Stimulated activated CD8-positive, alpha-beta memory T cell treated with anti-CD3 and anti-CD28 coated beads, Interleukin-4, amount 100 ng/mL, for 4 hours (primary cell): ENCODE data around the gene EXOG.

ENCODE experiments used
- DNase-seq, 2 donors: peaks; one replicate each; pipeline ENCODE4 v3.0.0-alpha.2; 2020; ENCODE audit warnings: low read depth in 2 of 2, low spot score in 1 of 2

The EXOG gene

DNA sequence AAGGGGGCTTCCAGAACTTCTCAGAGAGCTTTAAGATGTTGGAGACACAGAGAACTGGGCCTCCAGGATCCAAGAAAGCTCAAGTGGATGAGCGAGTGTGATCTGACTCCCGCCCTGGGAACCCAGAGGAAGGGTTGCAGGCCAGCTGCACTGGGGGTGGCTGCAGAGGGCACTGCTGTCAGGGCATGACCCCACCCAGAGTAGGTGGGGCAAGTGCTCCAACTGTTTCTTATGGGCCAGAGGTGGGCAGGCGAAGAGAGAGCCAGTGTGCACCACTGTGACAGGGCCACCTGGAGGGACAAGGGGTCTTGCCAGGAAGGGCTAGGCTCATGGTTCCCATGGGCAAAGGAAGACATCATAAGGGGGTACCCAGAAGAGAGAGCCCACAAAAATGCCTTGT, 48.8 kb downstream of the EXOG start:
- DNase-seq: no peak

DNA sequence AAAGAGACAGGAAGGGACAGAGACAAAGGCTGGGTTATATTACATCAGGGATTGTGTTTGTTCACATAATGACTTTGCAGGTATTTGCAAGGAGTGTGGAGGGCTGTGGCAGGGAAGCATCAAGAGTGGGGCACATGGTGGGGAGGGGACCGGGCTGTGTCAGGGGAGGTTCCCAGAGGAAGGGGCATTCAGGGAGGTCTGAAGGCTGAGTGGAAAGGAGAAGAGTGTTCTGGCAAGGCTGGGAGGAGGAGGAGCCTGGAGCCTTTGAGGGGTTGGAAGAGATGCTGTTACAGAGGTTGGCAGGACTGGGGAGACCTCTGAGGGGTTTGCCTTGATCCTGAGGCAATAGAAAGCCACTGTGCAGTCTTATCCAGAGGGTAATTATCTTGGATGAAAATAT, 49.4 kb downstream of the EXOG start:
- no peak for DNase-seq

DNA sequence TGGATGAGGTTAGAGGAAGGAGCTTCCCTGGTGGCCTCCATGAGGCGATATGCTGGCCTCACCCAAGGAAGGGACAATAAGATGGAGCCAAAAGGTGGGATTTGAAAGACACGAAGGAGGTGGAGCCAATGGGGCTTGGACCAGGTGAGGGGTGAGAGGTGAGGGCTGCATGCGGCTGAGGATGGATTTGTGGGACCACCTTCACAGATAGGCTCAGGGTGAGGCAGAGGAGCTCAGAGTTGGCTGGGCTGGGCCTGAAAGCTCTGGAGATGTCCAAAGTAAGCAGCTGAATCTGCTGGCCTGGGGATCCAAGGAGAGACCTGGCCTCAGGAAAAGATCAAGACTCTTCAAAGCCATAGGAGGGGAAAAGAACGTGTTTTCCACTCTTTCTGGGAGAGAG, 49.8 kb downstream of the EXOG start:
- DNase-seq: no peak

- DNase-seq: no peak
Observed at GRCh38 chr3:38548154-38548931, 52.2 kb downstream of the EXOG start.

- no peak for DNase-seq
Observed at GRCh38 chr3:38549082-38549481, 52.9 kb downstream of the EXOG start.

- no peak for DNase-seq
Observed at GRCh38 chr3:38549486-38549885, 53.3 kb downstream of the EXOG start.

DNA sequence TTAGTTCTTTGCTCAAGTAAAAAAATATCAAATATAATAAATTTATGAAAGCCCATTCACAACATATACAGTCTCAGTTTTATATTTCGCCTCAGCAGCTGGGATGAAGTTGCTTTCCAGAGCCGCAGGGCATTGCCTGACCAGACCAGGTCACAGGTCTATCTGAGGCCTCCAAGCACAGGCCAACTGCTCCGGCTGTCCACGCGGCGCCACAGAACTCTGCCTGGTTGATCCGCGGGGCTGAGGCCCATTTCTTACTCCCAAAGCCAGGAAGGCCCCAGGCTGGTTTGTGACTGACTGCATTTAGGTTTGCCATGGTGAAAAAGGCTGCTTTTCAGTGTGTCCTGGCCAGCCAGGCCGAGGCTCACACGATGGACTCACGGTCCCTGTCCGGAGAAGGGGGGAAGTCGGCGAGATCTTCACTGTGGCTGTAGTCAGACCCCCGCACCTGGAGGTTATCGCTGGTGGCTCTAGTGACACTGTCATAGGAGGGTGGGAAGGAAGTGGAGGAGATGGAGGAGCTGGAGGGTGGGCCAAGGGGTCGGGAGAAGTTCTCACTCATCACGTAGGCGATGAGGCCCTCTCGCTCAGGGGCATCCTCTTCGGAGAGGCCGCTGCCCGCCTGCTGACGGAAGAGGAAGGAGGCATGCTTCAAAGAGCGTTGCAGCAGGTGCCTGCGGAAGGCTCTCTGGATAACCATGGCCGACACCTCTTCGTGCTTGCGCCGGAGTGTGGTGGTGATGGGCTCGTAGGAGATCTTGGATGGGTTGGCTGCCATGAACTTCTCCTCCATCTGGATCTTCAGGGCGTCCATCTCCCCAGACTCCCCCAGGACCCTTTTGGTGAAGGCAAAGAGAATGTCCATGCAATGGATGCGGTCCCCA, 54.1 kb downstream of the EXOG start:
- DNase-seq: no peak

GRCh38 chr3:38551026-38551832, 55.1 kb downstream of the EXOG start:
- no peak for DNase-seq

- DNase-seq: no peak
Observed at GRCh38 chr3:38552364-38552763, 56.2 kb downstream of the EXOG start.

- DNase-seq: no peak
Observed at GRCh38 chr3:38553071-38553470, 56.9 kb downstream of the EXOG start.

DNA sequence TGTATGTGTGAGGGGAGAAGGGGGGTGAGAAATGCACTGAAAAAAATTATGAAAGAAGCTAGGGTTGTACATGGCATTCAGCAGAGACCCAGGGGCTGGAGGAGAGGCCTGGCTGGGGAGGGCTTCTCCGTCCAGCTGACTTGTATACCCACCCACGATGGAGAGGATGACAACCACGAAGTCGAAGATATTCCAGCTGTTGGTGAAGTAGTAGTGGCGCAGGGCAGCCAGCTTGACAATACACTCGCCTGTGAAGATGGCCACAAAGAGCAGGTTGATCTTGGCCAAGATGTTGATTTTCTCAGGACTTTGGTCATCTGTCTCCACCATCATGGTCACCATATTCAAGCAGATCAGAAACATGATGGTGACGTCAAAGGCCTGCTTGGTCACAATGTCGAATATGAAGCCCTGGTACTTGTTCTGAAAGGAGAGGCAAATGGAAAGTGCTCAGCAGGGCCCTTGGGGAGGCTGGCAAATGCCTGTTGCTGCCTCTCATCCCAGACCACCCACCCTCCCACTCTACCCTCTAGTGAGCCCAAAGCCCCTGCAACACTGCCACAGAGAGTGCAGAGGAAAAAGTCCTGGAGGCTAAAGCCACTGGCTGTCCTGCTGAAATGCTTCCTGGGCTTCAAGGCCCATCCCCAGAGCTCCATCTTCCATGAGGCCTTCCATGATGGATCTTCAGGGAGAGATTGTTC, 58.1 kb downstream of the EXOG start:
- no peak for DNase-seq

GRCh38 chr3:38555149-38555840, 59.2 kb downstream of the EXOG start:
- no peak for DNase-seq

- DNase-seq: no peak
Observed at GRCh38 chr3:38555926-38556325, 59.8 kb downstream of the EXOG start.

DNA sequence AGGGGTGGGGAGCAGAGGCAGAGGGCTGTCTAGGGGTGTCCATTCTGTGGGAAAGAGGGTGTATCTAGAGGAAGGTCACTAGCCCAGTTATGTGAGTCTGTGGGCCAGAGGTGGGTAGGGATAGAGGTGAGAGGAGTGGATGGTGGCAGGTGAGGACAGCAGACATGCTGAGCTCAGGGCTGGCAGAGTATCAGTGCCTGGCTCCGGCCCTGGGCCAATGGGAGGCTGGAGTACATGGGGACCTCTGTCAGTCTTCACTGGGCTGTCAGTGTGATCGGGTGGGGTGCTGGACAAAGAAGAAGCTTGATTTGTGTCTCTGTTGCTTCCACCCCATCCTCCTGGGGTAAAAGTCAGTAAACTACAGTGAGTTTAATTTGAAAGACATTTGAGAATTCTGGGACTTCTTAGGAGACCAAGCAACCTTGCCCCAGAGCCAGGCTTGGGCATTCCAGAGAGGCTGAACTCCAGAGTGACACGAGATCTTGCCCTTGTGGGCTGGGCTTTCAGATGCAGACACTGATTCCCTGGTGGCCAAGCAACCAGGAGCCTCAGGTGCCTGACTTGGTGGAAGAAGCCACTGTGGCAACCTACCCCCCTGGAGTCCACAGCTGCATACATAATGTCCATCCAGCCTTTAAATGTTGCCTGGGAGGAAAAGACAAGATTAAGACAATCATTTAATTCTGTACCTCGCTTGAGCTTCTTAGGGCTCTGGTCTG, 60.7 kb downstream of the EXOG start:
- no peak for DNase-seq

- no peak for DNase-seq
Observed at GRCh38 chr3:38558864-38559263, 62.7 kb downstream of the EXOG start.

DNA sequence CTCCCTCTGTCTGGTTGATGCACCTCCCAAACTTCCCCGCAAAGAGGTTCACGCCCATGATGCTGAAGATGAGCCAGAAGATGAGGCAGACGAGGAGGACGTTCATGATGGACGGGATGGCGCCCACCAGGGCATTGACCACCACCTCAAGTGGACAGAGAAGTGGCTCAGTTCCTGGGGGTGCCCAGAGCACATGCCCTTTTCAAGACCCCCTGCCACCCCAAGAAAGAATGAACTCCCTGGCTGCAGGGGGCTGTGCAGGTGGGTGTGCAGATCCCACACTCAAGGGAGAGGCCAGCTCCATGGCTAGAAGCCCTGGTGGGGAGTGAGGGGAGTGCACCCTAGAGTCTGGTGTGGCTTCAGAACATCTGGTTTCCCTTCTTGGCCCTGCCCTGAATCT, 64.1 kb downstream of the EXOG start:
- no peak for DNase-seq

GRCh38 chr3:38560996-38561717, 65.0 kb downstream of the EXOG start:
- no peak for DNase-seq

DNA sequence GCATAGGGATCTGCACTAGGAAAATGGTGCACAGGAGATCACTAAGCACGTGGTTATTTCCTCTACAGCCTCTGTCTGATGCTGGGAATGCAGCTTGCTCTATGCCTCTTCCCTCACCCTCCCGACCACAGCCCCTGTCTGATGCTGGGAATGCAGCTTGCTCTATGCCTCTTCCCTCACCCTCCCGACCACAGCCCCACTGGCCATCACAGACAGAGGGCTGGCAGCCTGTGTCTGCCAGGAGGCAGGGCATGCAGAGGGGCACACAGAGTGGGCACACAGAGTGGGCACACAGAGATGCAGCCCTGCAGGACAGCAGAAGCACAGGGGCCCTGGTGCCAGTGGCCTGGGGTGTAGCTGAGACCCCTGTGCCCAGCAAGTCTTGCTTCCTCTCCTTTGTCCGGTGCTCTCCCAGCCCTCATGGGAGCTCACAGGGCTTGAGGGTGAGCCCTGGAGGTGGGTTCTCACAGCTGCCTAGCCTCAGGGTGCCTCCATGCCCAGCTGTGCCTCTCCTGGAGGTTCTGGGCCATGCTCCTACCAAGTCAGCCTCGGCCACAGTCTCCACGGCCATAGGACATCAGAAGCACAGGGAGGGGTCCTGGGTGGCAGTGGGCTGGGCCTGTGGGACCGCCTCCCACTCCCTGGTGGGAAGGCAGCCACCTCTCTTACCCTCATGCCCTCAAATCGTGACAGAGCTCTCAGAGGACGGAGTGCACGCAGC, 65.8 kb downstream of the EXOG start:
- DNase-seq: no peak
